GM18951 (cell line): Measurements from ENCODE around the gene CIP2A.

ENCODE experiments used
- POLR2A ChIP-seq: IDR thresholded peaks from 4 replicates; pipeline ENCODE4 v1.6.1; 2011; ENCODE audit warnings: mild to moderate bottlenecking; ENCODE audit not compliant: insufficient read length, insufficient read depth; ENCODE audit errors: extremely low read depth
- in situ Hi-C: fragments of 300-500 bp; cut with MboI; formaldehyde crosslinking; loops from one replicate; pipeline ENCODE4 v1.12.0; 2022; ENCODE audit warnings: low sequenced_read_pairs, mixed read lengths, inconsistent platforms; ENCODE audit not compliant: unreplicated experiment

CIP2A gene

DNA sequence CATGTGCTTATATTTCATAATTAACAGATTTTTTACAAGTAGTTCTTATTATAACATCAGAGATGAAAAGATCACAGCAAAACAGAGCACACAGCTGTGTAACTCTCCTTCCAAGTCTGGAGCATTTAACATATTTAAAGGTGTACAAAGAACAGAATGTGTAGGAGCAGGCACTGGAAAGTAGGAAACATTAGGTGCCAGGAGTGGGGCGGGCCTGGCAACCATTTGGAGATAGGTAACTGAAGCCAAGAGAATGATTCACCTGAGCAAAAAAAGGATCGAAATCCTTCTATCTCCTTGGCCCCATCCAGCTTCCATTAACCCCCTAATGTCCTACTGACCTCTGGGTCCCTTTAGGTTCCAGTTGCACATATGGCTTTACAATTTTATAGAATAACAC lies 76.6 kb downstream of the CIP2A start:
- in situ Hi-C loops = no loop called here
- TF ChIP-seq POLR2A = no peak

DNA sequence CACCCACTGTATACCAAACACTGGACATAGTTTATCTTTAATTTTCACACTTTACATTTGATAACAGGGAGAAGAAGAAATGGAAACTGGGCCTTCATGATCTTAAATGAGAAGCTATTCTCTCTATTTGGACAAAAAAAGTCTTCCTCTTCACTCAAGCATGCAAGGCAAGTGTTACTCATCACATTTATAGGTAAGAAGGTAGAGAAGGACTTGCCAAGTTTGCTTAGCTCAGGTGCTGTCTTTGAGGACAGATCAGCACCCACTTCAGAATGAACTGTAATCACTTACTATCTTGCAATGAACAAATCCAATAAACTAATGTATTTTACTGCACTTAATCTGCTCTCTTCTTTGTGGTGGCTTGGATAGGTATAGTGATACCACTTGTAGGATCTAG lies 77.7 kb downstream of the CIP2A start:
- in situ Hi-C loops = no loop called here
- TF ChIP-seq POLR2A = no peak

DNA sequence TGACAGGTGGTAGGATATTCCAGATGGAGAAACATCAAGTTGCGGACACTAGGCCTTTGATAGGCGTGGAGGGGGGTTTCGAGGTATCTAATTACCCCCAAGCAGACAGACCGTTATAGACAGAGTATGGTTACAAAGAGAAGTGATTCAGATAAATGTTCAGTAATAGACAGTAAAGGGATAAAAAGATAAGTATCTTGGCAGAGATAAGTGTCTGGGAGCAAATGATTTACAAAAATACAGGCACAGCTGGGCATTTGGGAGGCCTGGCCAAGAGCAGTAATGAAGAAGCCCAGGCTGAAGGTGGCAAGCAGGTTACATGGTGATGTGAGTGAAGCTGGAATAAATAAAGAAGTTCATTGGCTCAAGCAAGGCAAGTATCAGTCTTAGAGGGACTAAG lies 78.2 kb downstream of the CIP2A start:
- no peak for TF ChIP-seq POLR2A
- in situ Hi-C loops = no loop called here

DNA sequence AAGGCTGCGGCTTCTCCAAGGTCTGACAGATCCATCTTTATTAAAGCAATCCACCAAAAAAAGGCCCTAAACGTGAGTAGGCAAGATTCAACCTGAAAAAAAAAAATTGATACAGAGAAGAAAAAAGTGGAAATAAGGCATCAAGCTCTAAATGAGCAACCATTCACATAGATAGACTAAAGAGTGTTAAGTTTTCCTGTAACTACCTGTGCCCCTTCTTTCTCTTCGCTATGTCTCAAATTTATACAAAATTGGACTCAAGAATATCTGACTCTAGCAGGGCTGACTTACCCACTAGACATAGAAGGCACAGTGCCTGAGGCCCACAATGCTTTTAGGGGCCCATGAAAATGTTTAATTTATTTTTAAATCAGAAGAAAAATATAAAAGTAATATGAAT lies 78.7 kb downstream of the CIP2A start, which contains the start of gene MYH15:
Gene MYH15 (minus strand): TSS at position 101 of the 400 bp plus-strand sequence. CDS start 66 bp downstream, at position 35.
- no peak for TF ChIP-seq POLR2A

DNA sequence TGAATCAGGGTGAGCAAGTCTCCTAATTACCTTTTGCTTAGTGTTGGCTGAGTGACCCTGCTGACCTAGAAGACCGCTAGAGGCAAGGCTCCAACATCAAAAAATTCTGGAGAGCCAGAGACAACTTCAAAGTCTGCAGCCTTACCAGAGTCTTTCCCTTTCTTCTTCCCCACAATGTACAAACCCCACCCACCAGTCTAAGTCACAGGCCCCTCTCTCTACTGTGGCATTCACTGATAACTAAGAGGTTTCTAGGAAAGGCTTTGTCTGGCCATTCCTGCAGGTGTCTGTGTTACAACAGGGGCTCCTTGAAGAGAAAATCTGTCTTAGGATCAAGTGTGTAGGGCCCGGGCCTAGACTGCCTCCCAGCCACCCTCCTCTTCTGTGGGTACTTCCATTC lies 79.4 kb downstream of the CIP2A start:
- no peak for TF ChIP-seq POLR2A
- in situ Hi-C loops = loop anchor here (10.0 kb wide), 1 partner anchor 405 kb away; no protein-coding TSS in a partner anchor

More for the DNA sequence above, 78.7 kb downstream of the CIP2A start, which contains the start of gene MYH15:
- in situ Hi-C loops = no loop called here

DNA sequence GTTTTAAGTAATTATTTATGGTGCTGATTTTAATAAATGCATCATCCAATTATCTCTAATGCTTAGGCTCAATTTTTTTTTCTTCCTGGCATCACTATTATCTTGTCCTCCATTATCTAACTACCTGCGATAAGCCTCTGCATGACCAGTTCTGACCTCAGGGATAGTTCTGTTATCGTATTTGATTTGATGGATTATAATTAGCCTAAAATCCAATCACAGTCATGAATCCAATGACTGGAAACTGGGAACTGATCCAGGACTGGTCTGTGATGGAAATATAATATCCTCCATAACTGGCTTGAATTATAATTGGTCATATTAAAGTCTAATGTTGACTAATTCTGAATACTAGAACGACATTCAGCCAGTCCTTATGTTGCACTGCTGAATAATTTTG lies 80.0 kb downstream of the CIP2A start:
- in situ Hi-C loops = loop anchor here (10.0 kb wide), 1 partner anchor 406 kb away; no protein-coding TSS in a partner anchor
- no peak for TF ChIP-seq POLR2A

DNA sequence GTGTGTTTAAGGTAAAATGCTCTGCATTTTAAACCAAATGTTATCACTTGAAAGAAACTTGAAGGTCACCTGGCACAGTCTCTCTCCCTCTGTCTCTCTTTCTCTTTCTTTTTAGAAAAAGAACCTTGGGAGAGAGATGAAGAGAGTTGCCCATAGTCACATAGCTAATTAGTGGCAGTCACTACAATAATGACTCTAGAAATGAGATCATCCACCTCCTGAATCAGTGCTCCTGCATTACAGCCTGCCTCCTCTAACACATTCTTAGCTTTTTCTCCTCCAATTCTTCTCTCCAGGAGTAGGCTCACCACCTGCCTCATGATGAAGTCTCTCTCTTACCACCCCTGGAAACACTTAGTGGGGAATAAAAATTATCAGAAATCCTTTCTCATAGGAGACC lies 81.3 kb downstream of the CIP2A start:
- no peak for TF ChIP-seq POLR2A
- in situ Hi-C loops = loop anchor here (10.0 kb wide), 1 partner anchor 407 kb away; no protein-coding TSS in a partner anchor

DNA sequence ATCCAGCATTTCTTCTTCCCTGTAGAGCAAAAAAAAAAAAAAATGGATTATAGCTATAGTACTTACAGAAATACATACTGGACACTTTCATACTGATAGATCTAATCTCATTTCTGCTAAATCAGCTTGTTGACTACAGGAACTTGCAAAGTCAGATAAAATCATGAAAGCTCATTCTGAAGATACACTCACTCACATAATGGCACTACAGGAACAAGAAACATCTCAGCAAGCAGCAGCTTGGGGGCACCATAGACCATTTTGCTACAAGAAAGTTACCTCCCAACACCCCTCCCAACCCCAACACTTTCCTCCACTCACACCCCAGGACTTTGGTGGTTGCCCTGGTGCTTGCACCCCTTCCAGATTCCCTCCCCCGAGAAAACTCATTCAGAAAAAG lies 83.4 kb downstream of the CIP2A start:
- no peak for TF ChIP-seq POLR2A
- in situ Hi-C loops = loop anchor here (10.0 kb wide), 1 partner anchor 409 kb away; no protein-coding TSS in a partner anchor

DNA sequence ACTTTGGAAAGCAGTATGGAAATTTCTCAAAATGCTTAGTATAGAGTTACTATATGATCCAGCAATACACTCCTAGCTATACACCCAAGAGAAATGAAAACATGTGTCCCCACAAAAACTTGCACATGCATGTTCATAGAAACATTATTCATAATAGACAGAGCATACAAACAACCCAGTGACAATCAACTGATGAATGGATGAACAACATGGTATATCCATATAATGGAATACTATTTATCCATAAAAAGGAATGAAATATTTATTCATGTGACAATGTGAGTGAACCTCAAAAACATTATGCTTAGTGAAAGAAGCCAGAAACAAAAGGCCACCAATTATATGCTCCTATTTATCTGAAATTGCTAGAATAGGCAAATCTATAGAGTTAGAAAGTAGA lies 85.5 kb downstream of the CIP2A start:
- TF ChIP-seq POLR2A = no peak
- in situ Hi-C loops = loop anchor here (10.0 kb wide), 1 partner anchor 411 kb away; no protein-coding TSS in a partner anchor

DNA sequence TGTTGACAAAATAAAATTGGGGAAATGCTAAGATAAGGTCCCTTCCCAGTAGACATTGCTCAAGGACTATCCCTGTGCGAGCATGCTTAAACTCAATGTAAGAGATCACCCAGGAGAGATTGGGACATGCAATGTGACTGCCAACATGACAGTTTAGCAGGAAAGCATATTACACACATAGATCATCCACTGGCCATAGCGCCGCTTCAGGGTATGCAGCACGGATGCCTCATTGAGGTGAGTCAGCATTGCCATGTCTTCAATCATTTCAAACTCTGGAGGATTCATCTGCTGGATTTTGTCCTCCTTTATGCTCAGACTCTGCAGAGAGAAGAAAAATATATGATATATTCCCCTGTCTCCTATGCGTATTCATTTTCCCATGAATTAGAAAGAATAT lies 87.7 kb downstream of the CIP2A start:
- no peak for TF ChIP-seq POLR2A
- in situ Hi-C loops = loop anchor here (10.0 kb wide), 1 partner anchor 413 kb away; no protein-coding TSS in a partner anchor

DNA sequence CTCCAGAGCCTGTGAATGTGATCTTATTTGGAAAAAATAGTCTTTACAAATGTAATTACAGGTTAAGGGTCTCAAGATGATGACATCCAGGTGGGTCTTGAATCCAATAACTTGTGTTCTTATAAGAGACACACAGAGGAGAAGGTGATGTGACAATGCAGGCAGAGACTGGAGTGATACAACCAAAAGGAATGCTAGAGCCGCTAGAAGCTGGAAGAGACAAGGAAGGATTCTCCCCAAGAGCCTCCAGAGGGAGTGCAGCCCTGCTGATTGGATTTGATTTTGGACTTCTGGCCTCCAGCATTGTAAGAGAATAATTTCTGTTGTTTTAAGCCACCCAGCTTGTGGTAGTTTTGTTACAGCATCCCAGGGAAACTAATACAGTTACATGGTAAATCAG lies 88.5 kb downstream of the CIP2A start:
- TF ChIP-seq POLR2A = no peak
- in situ Hi-C loops = loop anchor here (10.0 kb wide), 1 partner anchor 414 kb away; no protein-coding TSS in a partner anchor
